Measurements from ENCODE around the gene CSF3. TPM values are rescaled to one million over a fixed set of nuclear protein-coding genes. Genes with fewer than 3 reads are reported as not detected.
A peak's percentile ranks its signal among the peaks of the same experiment; 100 is the strongest.

Gene CSF3
- total RNA-seq, 1 donor from 2014 or later, result not detected

GRCh38 chr17:40027614-40028012, 12.4 kb downstream of the CSF3 start:
- peaks cover 20% of the 10 kb centered on the region for H3K36me3 ChIP-seq (ENCODE audit: insufficient read depth, low read length)
- no peak for DNase-seq (ENCODE audit: low read depth)
- Mint-ChIP-seq H3K4me1 (ENCODE audit: low read depth, unreplicated experiment) (no peaks in the 10 kb centered on the region), H3K27me3 (ENCODE audit: low read depth, unreplicated experiment) (no peaks in the 10 kb centered on the region), H3K27ac (ENCODE audit: unreplicated experiment) (no peak overlapping the region), H3K4me3 (ENCODE audit: unreplicated experiment) (no peak overlapping the region), H3K9me3 (ENCODE audit: unreplicated experiment) (no peaks in the 10 kb centered on the region), H3K36me3 (ENCODE audit: low read depth, unreplicated experiment) (peaks cover 19% of the 10 kb centered on the region)
- no peaks in the 10 kb centered on the region for H3K27me3 ChIP-seq (ENCODE audit: insufficient read depth, low read length)
- H2AFZ ChIP-seq (ENCODE audit: low read depth, low read length), result no peak overlapping the region
- H3K9me3 ChIP-seq (ENCODE audit: insufficient read depth, low read depth, low read length), result no peaks in the 10 kb centered on the region
- no peak overlapping the region for H3K27ac ChIP-seq (ENCODE audit: low read depth, low read length)
- peaks cover 29% of the 10 kb centered on the region for H3K4me1 ChIP-seq (ENCODE audit: insufficient read depth, low read length)
- FAIRE-seq, result no peak
- peaks cover 9% of the 10 kb centered on the region for H4K20me1 ChIP-seq (ENCODE audit: insufficient read depth, low read length)
- no peak overlapping the region for H3K9ac ChIP-seq (ENCODE audit: low read length)
- no peaks in the 10 kb centered on the region for H3K79me2 ChIP-seq (ENCODE audit: insufficient read depth, low read length)
- no peak overlapping the region for H3K4me2 ChIP-seq (ENCODE audit: low read length)
- H3K4me3 ChIP-seq (ENCODE audit: insufficient read depth, low read depth, low read length), result no peak overlapping the region
- no peak for TF ChIP-seq EZH2 (IDR thresholded peaks at IDR 0.05; ENCODE audit: insufficient read depth, low read length)
- TF ChIP-seq CTCF (IDR thresholded peaks at IDR 0.05; ENCODE audit: insufficient read depth, low read depth, low read length), result no peak

GRCh38 chr17:40028595-40028994, 13.4 kb downstream of the CSF3 start:
- DNase-seq (ENCODE audit: low read depth) (no peak), FAIRE-seq (no peak)
- Histone ChIP-seq H3K36me3 (ENCODE audit: insufficient read depth, low read length) (peaks cover 20% of the 10 kb centered on the region), H3K9me3 (ENCODE audit: insufficient read depth, low read depth, low read length) (no peaks in the 10 kb centered on the region), H3K9ac (ENCODE audit: low read length) (no peak overlapping the region), H3K4me2 (ENCODE audit: low read length) (no peak overlapping the region), H3K27me3 (ENCODE audit: insufficient read depth, low read length) (no peaks in the 10 kb centered on the region), H2AFZ (ENCODE audit: low read depth, low read length) (no peak overlapping the region), H3K4me1 (ENCODE audit: insufficient read depth, low read length) (peaks cover 24% of the 10 kb centered on the region), H3K27ac (ENCODE audit: low read depth, low read length) (no peak overlapping the region), H4K20me1 (ENCODE audit: insufficient read depth, low read length) (peaks cover 9% of the 10 kb centered on the region), H3K79me2 (ENCODE audit: insufficient read depth, low read length) (no peaks in the 10 kb centered on the region), H3K4me3 (ENCODE audit: insufficient read depth, low read depth, low read length) (no peak overlapping the region)
- Mint-ChIP-seq H3K4me3 (ENCODE audit: unreplicated experiment) (no peak overlapping the region), H3K4me1 (ENCODE audit: low read depth, unreplicated experiment) (no peaks in the 10 kb centered on the region), H3K9me3 (ENCODE audit: unreplicated experiment) (no peaks in the 10 kb centered on the region), H3K36me3 (ENCODE audit: low read depth, unreplicated experiment) (peaks cover 19% of the 10 kb centered on the region), H3K27me3 (ENCODE audit: low read depth, unreplicated experiment) (no peaks in the 10 kb centered on the region), H3K27ac (ENCODE audit: unreplicated experiment) (no peak overlapping the region)
- no peak for TF ChIP-seq CTCF (IDR thresholded peaks at IDR 0.05; ENCODE audit: insufficient read depth, low read depth, low read length)
- no peak for TF ChIP-seq EZH2 (IDR thresholded peaks at IDR 0.05; ENCODE audit: insufficient read depth, low read length)

GRCh38 chr17:40031706-40032105, 16.5 kb downstream of the CSF3 start:
- no peak for FAIRE-seq
- H3K9me3 Mint-ChIP-seq (ENCODE audit: unreplicated experiment), result no peaks in the 10 kb centered on the region
- DNase-seq (ENCODE audit: low read depth), result no peak
- H3K4me3 Mint-ChIP-seq (ENCODE audit: unreplicated experiment), result peak overlapping the region; percentile 5
- Histone ChIP-seq H3K79me2 (ENCODE audit: insufficient read depth, low read length) (no peaks in the 10 kb centered on the region), H3K27ac (ENCODE audit: low read depth, low read length) (no peak overlapping the region), H3K4me3 (ENCODE audit: insufficient read depth, low read depth, low read length) (no peak overlapping the region), H3K4me2 (ENCODE audit: low read length) (no peak overlapping the region), H3K9ac (ENCODE audit: low read length) (no peak overlapping the region), H3K27me3 (ENCODE audit: insufficient read depth, low read length) (no peaks in the 10 kb centered on the region), H2AFZ (ENCODE audit: low read depth, low read length) (no peak overlapping the region), H3K4me1 (ENCODE audit: insufficient read depth, low read length) (peaks cover 6% of the 10 kb centered on the region), H4K20me1 (ENCODE audit: insufficient read depth, low read length) (peaks cover 14% of the 10 kb centered on the region), H3K9me3 (ENCODE audit: insufficient read depth, low read depth, low read length) (no peaks in the 10 kb centered on the region), H3K36me3 (ENCODE audit: insufficient read depth, low read length) (peaks cover 16% of the 10 kb centered on the region)
- no peaks in the 10 kb centered on the region for H3K27me3 Mint-ChIP-seq (ENCODE audit: low read depth, unreplicated experiment)
- H3K27ac Mint-ChIP-seq (ENCODE audit: unreplicated experiment), result no peak overlapping the region
- no peak for TF ChIP-seq CTCF (IDR thresholded peaks at IDR 0.05; ENCODE audit: insufficient read depth, low read depth, low read length)
- no peak for TF ChIP-seq EZH2 (IDR thresholded peaks at IDR 0.05; ENCODE audit: insufficient read depth, low read length)
- no peaks in the 10 kb centered on the region for H3K4me1 Mint-ChIP-seq (ENCODE audit: low read depth, unreplicated experiment)
- H3K36me3 Mint-ChIP-seq (ENCODE audit: low read depth, unreplicated experiment), result peaks cover 16% of the 10 kb centered on the region

Measured in astrocyte (in vitro differentiated cells and primary cell).